OCI-LY1 (cell line): Measurements from ENCODE around the gene SH3BP5L.

ENCODE experiments used
- H2AFZ ChIP-seq: fragments of 200-600 bp; sonication (generic), shearing (Covaris generic); 2 replicates; pipeline ENCODE4 v1.6.0; 2014; ENCODE audit warnings: antibody characterized with exemption, mild to moderate bottlenecking, low read length
- H3F3A ChIP-seq: fragments of 200-600 bp; sonication (generic), shearing (Covaris generic); 2 replicates; pipeline ENCODE4 v1.6.0; 2014; ENCODE audit warnings: mild to moderate bottlenecking, antibody characterized with exemption, low read length, moderate library complexity; ENCODE audit not compliant: insufficient read depth
- H3K27ac ChIP-seq: fragments of 200-600 bp; sonication (generic); 2 replicates; pipeline ENCODE4 v1.5.1; 2014; ENCODE audit warnings: low read length, mixed run types, mild to moderate bottlenecking, low read depth; ENCODE audit not compliant: poor library complexity, severe bottlenecking
- H3K27me3 ChIP-seq: fragments of 200-600 bp; sonication (generic); 2 replicates; pipeline ENCODE4 v1.6.0; 2014; ENCODE audit warnings: antibody characterized with exemption, mild to moderate bottlenecking, low read length, moderate library complexity; ENCODE audit not compliant: insufficient read depth
- H3K36me3 ChIP-seq: fragments of 200-600 bp; sonication (generic); 2 replicates; pipeline ENCODE4 v1.6.1; 2014; ENCODE audit warnings: mild to moderate bottlenecking, antibody characterized with exemption, low read length, moderate library complexity, mixed read lengths; ENCODE audit not compliant: insufficient read depth
- H3K4me1 ChIP-seq: fragments of 200-600 bp; sonication (generic); 2 replicates; pipeline ENCODE4 v1.5.1; 2014; ENCODE audit warnings: mild to moderate bottlenecking, low read length, moderate library complexity; ENCODE audit not compliant: insufficient read depth, severe bottlenecking
- H3K4me2 ChIP-seq: fragments of 200-600 bp; sonication (generic), shearing (Covaris generic); 2 replicates; pipeline ENCODE4 v1.6.1; 2014; ENCODE audit warnings: low read length
- H3K4me3 ChIP-seq: fragments of 200-600 bp; sonication (generic); 2 replicates; pipeline ENCODE4 v1.5.1; 2014; ENCODE audit warnings: low read length, low read depth, mild to moderate bottlenecking, mixed read lengths; ENCODE audit not compliant: poor library complexity, severe bottlenecking
- H3K79me2 ChIP-seq: fragments of 200-600 bp; shearing (Covaris generic); 2 replicates; pipeline ENCODE4 v1.6.1; 2016; ENCODE audit warnings: mixed run types, low read length, mixed read lengths; ENCODE audit not compliant: insufficient read depth
- H3K9ac ChIP-seq: fragments of 200-600 bp; sonication (generic), shearing (Covaris generic); 2 replicates; pipeline ENCODE4 v1.6.1; 2014; ENCODE audit warnings: mild to moderate bottlenecking, low read length, mixed read lengths
- H3K9me2 ChIP-seq: fragments of 200-600 bp; sonication (generic), shearing (Covaris generic); 2 replicates; pipeline ENCODE4 v1.6.1; 2014; ENCODE audit warnings: low read depth, mild to moderate bottlenecking, low read length, mixed read lengths
- H3K9me3 ChIP-seq: fragments of 200-600 bp; shearing (Covaris generic); 2 replicates; pipeline ENCODE4 v1.6.1; 2014; ENCODE audit warnings: low read length, mixed read lengths
- H4K20me1 ChIP-seq: fragments of 200-600 bp; sonication (generic), shearing (Covaris generic); 2 replicates; pipeline ENCODE4 v1.6.0; 2016; ENCODE audit warnings: mild to moderate bottlenecking, low read length; ENCODE audit not compliant: insufficient read depth
- EZH2 ChIP-seq: fragments of 200-600 bp; sonication (generic), shearing (Covaris generic); IDR thresholded peaks from 2 replicates; pipeline ENCODE4 v1.8.0; 2017; ENCODE audit warnings: borderline replicate concordance, mixed run types, mild to moderate bottlenecking, antibody characterized with exemption, low read length, moderate library complexity, mixed read lengths
- TF ChIP-seq, protein P1 (sequence below): fragments of 200-600 bp; sonication (generic), shearing (Covaris generic); IDR thresholded peaks from 2 replicates; pipeline ENCODE4 v1.5.1; 2017; ENCODE audit warnings: mild to moderate bottlenecking, antibody characterized with exemption, low read length, moderate library complexity, mixed read lengths

The SH3BP5L gene

DNA sequence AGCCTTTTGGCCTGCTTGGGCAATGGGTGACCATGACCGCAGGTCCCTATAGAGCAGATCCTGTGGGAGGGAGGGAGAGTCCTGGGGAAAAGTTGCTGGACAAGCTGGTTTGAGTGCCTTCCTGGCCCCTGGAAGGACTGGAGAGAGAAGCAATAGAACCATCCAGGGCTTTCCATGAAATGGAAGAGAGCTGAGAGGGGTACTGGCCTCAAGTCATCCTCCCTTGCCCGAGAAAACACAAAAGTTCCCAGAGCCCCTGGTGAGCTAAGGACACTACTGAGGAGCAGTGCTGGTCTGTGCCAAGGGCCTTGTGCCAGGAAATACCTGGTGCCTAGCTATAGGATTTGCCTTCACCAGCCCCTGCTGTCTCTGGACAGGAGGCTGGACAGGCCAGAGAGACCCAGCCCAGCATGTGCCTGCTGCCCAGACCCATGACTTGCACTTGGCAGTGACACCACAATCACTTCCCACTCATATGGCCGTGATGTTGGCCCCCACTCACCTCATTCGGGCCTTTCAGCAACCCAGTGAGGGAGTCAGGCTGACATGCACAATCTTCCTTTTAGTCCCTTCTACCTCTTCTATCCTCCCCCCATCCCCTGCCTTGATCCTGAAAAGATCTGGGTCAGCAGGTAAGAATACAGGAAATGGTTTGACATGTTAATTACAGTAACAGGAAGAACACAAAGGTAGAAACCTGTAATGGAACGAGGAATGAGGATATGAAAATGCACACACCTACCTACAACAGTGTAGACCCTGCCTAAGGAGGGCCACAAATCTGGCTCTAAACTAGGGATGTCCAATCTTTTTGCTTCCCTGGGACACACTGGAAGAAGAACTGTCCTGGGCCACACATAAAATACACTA lies 7.0 kb downstream of the SH3BP5L start:
- no peaks in the 10 kb centered on the region for H4K20me1 ChIP-seq
- H2AFZ ChIP-seq = no peak overlapping the region
- H3F3A ChIP-seq = no peaks in the 10 kb centered on the region
- no peaks in the 10 kb centered on the region for H3K9me2 ChIP-seq
- no peaks in the 10 kb centered on the region for H3K27me3 ChIP-seq
- no peak overlapping the region for H3K27ac ChIP-seq
- no peak overlapping the region for H3K9ac ChIP-seq
- H3K9me3 ChIP-seq = no peaks in the 10 kb centered on the region
- no peaks in the 10 kb centered on the region for H3K79me2 ChIP-seq
- H3K4me2 ChIP-seq = no peak overlapping the region
- peaks cover 57% of the 10 kb centered on the region for H3K36me3 ChIP-seq
- H3K4me1 ChIP-seq = peaks cover 26% of the 10 kb centered on the region
- TF ChIP-seq EZH2 = no peak
- TF ChIP-seq, protein P1, sequence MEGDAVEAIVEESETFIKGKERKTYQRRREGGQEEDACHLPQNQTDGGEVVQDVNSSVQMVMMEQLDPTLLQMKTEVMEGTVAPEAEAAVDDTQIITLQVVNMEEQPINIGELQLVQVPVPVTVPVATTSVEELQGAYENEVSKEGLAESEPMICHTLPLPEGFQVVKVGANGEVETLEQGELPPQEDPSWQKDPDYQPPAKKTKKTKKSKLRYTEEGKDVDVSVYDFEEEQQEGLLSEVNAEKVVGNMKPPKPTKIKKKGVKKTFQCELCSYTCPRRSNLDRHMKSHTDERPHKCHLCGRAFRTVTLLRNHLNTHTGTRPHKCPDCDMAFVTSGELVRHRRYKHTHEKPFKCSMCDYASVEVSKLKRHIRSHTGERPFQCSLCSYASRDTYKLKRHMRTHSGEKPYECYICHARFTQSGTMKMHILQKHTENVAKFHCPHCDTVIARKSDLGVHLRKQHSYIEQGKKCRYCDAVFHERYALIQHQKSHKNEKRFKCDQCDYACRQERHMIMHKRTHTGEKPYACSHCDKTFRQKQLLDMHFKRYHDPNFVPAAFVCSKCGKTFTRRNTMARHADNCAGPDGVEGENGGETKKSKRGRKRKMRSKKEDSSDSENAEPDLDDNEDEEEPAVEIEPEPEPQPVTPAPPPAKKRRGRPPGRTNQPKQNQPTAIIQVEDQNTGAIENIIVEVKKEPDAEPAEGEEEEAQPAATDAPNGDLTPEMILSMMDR = no peak
- no peak overlapping the region for H3K4me3 ChIP-seq

DNA sequence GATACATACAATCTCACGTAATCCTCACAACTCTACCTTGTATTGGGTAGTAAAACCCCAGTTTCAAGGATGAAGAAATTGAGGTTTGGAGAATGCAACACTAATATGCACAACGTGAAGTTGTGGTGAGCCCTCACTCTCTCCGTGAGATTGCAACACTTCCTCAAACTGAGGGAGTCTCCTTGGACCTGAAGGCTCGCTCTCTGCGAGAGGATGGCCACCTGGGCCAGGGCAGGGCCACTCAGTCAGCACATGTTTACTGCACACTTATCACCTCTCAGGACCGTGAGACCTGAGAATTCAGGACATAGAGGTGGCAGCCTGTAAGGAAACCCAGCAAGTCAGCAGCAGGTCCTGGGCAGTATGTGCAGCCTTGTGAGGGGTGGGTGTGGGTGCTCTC lies 8.7 kb downstream of the SH3BP5L start:
- H3K27ac ChIP-seq = no peak overlapping the region
- no peak for TF ChIP-seq EZH2
- TF ChIP-seq, protein P1 = no peak
- no peaks in the 10 kb centered on the region for H3K9me3 ChIP-seq
- no peaks in the 10 kb centered on the region for H3K79me2 ChIP-seq
- no peaks in the 10 kb centered on the region for H3F3A ChIP-seq
- H2AFZ ChIP-seq = no peak overlapping the region
- peaks cover 10% of the 10 kb centered on the region for H3K4me1 ChIP-seq
- H3K9ac ChIP-seq = no peak overlapping the region
- no peaks in the 10 kb centered on the region for H3K9me2 ChIP-seq
- peaks cover 55% of the 10 kb centered on the region for H3K36me3 ChIP-seq
- H3K4me2 ChIP-seq = no peak overlapping the region
- no peak overlapping the region for H3K4me3 ChIP-seq
- H4K20me1 ChIP-seq = no peaks in the 10 kb centered on the region
- no peaks in the 10 kb centered on the region for H3K27me3 ChIP-seq

DNA sequence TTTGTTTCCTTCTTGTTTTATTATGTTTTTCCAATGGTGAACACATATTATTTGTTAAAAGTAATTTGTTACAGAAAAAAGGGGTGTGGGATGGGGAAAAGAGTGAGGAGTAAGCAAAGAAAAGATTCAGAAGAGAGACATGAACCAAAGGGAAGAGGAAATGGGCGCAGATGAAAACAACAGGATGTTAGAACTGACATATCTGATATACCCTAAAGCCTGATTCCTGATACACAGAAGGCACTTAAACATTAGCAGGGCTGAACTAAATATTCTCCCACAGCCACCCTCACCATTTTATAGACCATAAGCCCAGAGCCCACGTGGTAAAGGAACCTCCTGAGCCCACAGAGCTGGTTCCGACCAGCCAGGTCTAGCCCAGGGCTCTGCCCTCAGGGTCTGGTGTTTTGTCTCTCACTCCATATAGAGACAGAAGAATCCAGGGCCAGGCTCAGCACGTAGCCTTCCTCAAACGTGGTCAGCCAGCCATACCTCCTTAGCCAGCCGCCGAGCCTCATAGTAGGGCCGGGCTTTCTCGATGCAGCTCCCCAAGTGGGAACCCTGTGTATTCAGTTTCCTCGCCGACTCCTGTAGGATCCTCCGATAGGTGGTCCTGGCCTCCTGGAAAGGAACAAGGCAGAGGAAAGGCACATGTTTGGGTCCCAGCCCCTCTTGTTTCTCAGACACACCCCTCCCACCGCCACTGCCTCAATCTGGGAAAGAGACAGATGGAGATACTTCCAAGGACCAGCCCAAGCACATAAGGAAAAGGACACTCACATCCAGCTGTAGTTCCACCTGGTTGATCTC lies 9.5 kb downstream of the SH3BP5L start:
- Histone ChIP-seq H3K4me1 (peaks cover 5% of the 10 kb centered on the region), H3K9ac (no peak overlapping the region), H3F3A (no peaks in the 10 kb centered on the region), H3K4me3 (no peak overlapping the region), H3K27ac (no peak overlapping the region), H2AFZ (no peak overlapping the region), H3K36me3 (peaks cover 55% of the 10 kb centered on the region), H3K9me3 (no peaks in the 10 kb centered on the region), H4K20me1 (no peaks in the 10 kb centered on the region), H3K9me2 (no peaks in the 10 kb centered on the region), H3K27me3 (no peaks in the 10 kb centered on the region), H3K79me2 (no peaks in the 10 kb centered on the region), H3K4me2 (no peak overlapping the region)
- TF ChIP-seq, protein P1 = no peak
- TF ChIP-seq EZH2 = no peak
